Endothelial cell of umbilical vein (primary cell): ENCODE results near the gene IL1RL1. TPM values are rescaled to one million over a fixed set of nuclear protein-coding genes. Genes with fewer than 3 reads are reported as not detected.

Experiments
- BruUV-seq: library from RNA; stranded (reverse); fragments of 400-500 nt; replicated peaks from 2 replicates; lab custom pipeline; 2021; lab: Mats Ljungman, UMichigan
- CTCF ChIA-PET: fragments of 300-600, 350-600 bp; sonication (Branson Sonifier 250); formaldehyde crosslinking; loops from one replicate; lab custom pipeline; 2021; ENCODE audit warnings: antibody characterized with exemption, inconsistent platforms; lab: Charles Lee
- POLR2A ChIA-PET: fragments of 300-600, 350-600 bp; sonication (Branson Sonifier 250); formaldehyde crosslinking; loops from one replicate; lab custom pipeline; 2021; ENCODE audit warnings: antibody characterized with exemption, inconsistent platforms; lab: Charles Lee
- DNase-seq: peaks from one replicate; pipeline ENCODE4 v3.0.0-alpha.2; 2011; ENCODE audit warnings: low read depth, low spot score
- FAIRE-seq: peaks from 2 replicates; lab custom pipeline; 2011; peaks lifted over from hg19 to GRCh38; lab: Jason Lieb, UNC
- H2AFZ ChIP-seq: 2 replicates; pipeline ENCODE4 v1.6.0; 2012; ENCODE audit warnings: low read depth, low read length, control low read depth, inconsistent platforms
- H3K27ac ChIP-seq: 2 replicates; pipeline ENCODE4 v1.5.1; 2011; ENCODE audit warnings: low read depth, mild to moderate bottlenecking, control low read depth, low read length, moderate library complexity; ENCODE audit not compliant: insufficient read depth
- H3K27me3 ChIP-seq, 2 experiments: 2 replicates each; pipeline versions ENCODE4 v1.6.0 to v1.6.1; 2011; ENCODE audit warnings: low read length in 2 of 2, mixed read lengths in 1 of 2; ENCODE audit not compliant: control insufficient read depth in 2 of 2, insufficient read depth in 2 of 2
- H3K36me3 ChIP-seq, 2 experiments: 2 replicates in 1 of 2; 3 replicates in 1 of 2; pipeline ENCODE4 v1.5.1; 2011; ENCODE audit warnings: low read length in 2 of 2, mild to moderate bottlenecking in 1 of 2, moderate library complexity in 1 of 2; ENCODE audit not compliant: control insufficient read depth in 2 of 2, insufficient read depth in 2 of 2; ENCODE audit errors: extremely low read depth in 1 of 2
- H3K4me1 ChIP-seq: 3 replicates; pipeline ENCODE4 v1.5.1; 2011; ENCODE audit warnings: mild to moderate bottlenecking, low read length; ENCODE audit not compliant: control insufficient read depth, insufficient read depth; ENCODE audit errors: extremely low read depth
- H3K4me2 ChIP-seq: 2 replicates; pipeline ENCODE4 v1.6.1; 2011; ENCODE audit warnings: low read length, control low read depth, mixed read lengths; ENCODE audit not compliant: insufficient read depth
- H3K4me3 ChIP-seq, 3 experiments: fragments of 200-600 bp in 1 of 3; sonication (generic), shearing (Covaris generic) in 1 of 3; replicated peaks in 1 of 3; 2 replicates each; pipeline ENCODE4 v1.5.1; 2011 to 2016; ENCODE audit warnings: control low read depth in 3 of 3, low read length in 3 of 3, mild to moderate bottlenecking in 2 of 3, inconsistent platforms in 1 of 3, low read depth in 1 of 3, moderate library complexity in 1 of 3; ENCODE audit not compliant: insufficient read depth in 1 of 3
- H3K79me2 ChIP-seq: 2 replicates; pipeline ENCODE4 v1.6.0; 2012; ENCODE audit warnings: low read length, inconsistent platforms; ENCODE audit not compliant: control insufficient read depth, insufficient read depth
- H3K9ac ChIP-seq: replicated peaks from 2 replicates; pipeline ENCODE3; 2011; ENCODE audit warnings: low read length, control low read depth; ENCODE audit not compliant: insufficient read depth; ENCODE audit errors: extremely low read depth
- H3K9me1 ChIP-seq: replicated peaks from 3 replicates; pipeline ENCODE4 v1.6.0; 2011; ENCODE audit warnings: mild to moderate bottlenecking, low read length; ENCODE audit not compliant: control insufficient read depth, insufficient read depth; ENCODE audit errors: extremely low read depth
- H3K9me3 ChIP-seq: replicated peaks from 2 replicates; pipeline ENCODE4 v1.5.1; 2012; ENCODE audit warnings: low read length, inconsistent platforms; ENCODE audit not compliant: control insufficient read depth, insufficient read depth
- H4K20me1 ChIP-seq: replicated peaks from 2 replicates; pipeline ENCODE3; 2011; ENCODE audit warnings: mild to moderate bottlenecking, low read length; ENCODE audit not compliant: control insufficient read depth, insufficient read depth; ENCODE audit errors: extremely low read depth
- CTCF ChIP-seq, 2 donors: IDR thresholded peaks; 1 replicate in 1 of 2; 2 replicates in 1 of 2; pipeline ENCODE4 v1.5.1; 2011; ENCODE audit warnings: low read length in 2 of 2, mild to moderate bottlenecking in 2 of 2, moderate library complexity in 2 of 2, control low read depth in 1 of 2, inconsistent platforms in 1 of 2, low read depth in 1 of 2; ENCODE audit not compliant: insufficient read depth in 1 of 2; ENCODE audit errors: extremely low read depth in 1 of 2
- EZH2 ChIP-seq: IDR thresholded peaks from 2 replicates; pipeline ENCODE4 v1.6.1; 2012; ENCODE audit warnings: borderline replicate concordance, low read depth, mild to moderate bottlenecking, moderate library complexity, low read length, inconsistent platforms; ENCODE audit not compliant: severe bottlenecking
- FOS ChIP-seq: IDR thresholded peaks from 2 replicates; pipeline ENCODE4 v1.6.1; 2011; ENCODE audit warnings: mild to moderate bottlenecking, low read length, moderate library complexity, borderline replicate concordance; ENCODE audit not compliant: insufficient read depth
- GATA2 ChIP-seq: IDR thresholded peaks from 2 replicates; pipeline ENCODE4 v1.7.0; 2011; ENCODE audit warnings: low read depth, mild to moderate bottlenecking, moderate library complexity, mixed read lengths, low read length; ENCODE audit not compliant: insufficient read length, insufficient read depth
- JUN ChIP-seq: IDR thresholded peaks from 2 replicates; pipeline ENCODE4 v1.6.1; 2011; ENCODE audit warnings: borderline replicate concordance, low read depth; ENCODE audit not compliant: insufficient read length, insufficient read depth
- MAX ChIP-seq: IDR thresholded peaks from 2 replicates; pipeline ENCODE4 v1.6.1; 2011; ENCODE audit not compliant: insufficient read depth, insufficient read length
- MYC ChIP-seq: IDR thresholded peaks from one replicate; pipeline ENCODE4 v1.6.1; 2011; ENCODE audit warnings: mild to moderate bottlenecking, low read depth, low read length
- POLR2A ChIP-seq: IDR thresholded peaks from 2 replicates; pipeline ENCODE4 v1.6.1; 2012; ENCODE audit warnings: low read depth, mild to moderate bottlenecking, control low read depth, low read length
- POLR2AphosphoS5 ChIP-seq: IDR thresholded peaks from 2 replicates; pipeline ENCODE4 v1.6.1; 2012; ENCODE audit warnings: low read depth, mild to moderate bottlenecking, control low read depth, low read length, moderate library complexity; ENCODE audit not compliant: insufficient read depth
- dilution Hi-C: fragments of 300-500 bp; cut with MboI; formaldehyde crosslinking; loops from one replicate; pipeline ENCODE4 v1.15.0; 2019; ENCODE audit warnings: low sequenced_read_pairs; ENCODE audit not compliant: extremely low pct_ligation_motif_present
- intact Hi-C: fragments of 100-400 bp; cut with micrococcal nuclease; formaldehyde crosslinking; loops from one replicate; pipeline ENCODE4 v1.10.0; 2022
- polyA plus RNA-seq, 4 experiments: library from polyadenylated mRNA; depleted of rRNA in 3 of 4; stranded (reverse) in 3 of 4; unstranded in 1 of 4; fragments of >200 nt; gene quantifications; 2 replicates each; pipeline versions ENCODE4 v1.2.1 to v1.2.3, GENCODE V29; 2011 to 2012; ENCODE audit warnings: missing spikeins in 1 of 4
- total RNA-seq: library from RNA; stranded (reverse); gene quantifications from 2 replicates; pipeline ENCODE4 v1.2.3, GENCODE V29; 2021

The IL1RL1 gene
- total and polyA plus RNA-seq, 2 donors (not counting 3 experiments of a cell fraction or from before 2014, with no cell fraction given): 32.2 to 44.0 TPM

GRCh38 chr2:102306125-102306524 lies 5.2 kb upstream of the IL1RL1 start:
- ChIA-PET POLR2A (no interaction called here), CTCF (interaction anchor here (1.0 to 1.3 kb wide), 2 partner anchors 33 to 65 kb away, joined by 3 read pairs; no protein-coding TSS in a partner anchor)
- no TSS peak for BruUV-seq
- TF ChIP-seq GATA2 (no peak), EZH2 (no peak), MYC (no peak), POLR2A (no peak), CTCF (IDR thresholded peaks at IDR 0.05; ENCODE audit: extremely low read depth in 1 of 2, insufficient read depth in 1 of 2, low read depth in 1 of 2, low read length in 2 of 2) (no peak), JUN (no peak), MAX (no peak), POLR2AphosphoS5 (no peak), FOS (no peak)
- H3K9me1 ChIP-seq: no peaks in the 10 kb centered on the region
- no peaks in the 10 kb centered on the region for H3K36me3 ChIP-seq
- no peak for DNase-seq
- no peaks in the 10 kb centered on the region for H4K20me1 ChIP-seq
- H3K4me1 ChIP-seq: peaks cover 40% of the 10 kb centered on the region
- dilution Hi-C loops (no loop called here), intact Hi-C loops (loop anchor here (5.0 kb wide), 1 partner anchor 609 kb away; the partner anchor contains the start of gene MAP4K4)
- H3K4me2 ChIP-seq: no peak overlapping the region
- no peaks in the 10 kb centered on the region for H3K9me3 ChIP-seq
- H2AFZ ChIP-seq: no peak overlapping the region
- no peak for FAIRE-seq
- H3K27me3 ChIP-seq: no peaks in the 10 kb centered on the region
- no peak overlapping the region for H3K4me3 ChIP-seq
- H3K9ac ChIP-seq: no peak overlapping the region
- no peaks in the 10 kb centered on the region for H3K79me2 ChIP-seq
- peak overlapping the region; percentile 92 for H3K27ac ChIP-seq
